Measurements from ENCODE around the gene OTUD6A.

DNA sequence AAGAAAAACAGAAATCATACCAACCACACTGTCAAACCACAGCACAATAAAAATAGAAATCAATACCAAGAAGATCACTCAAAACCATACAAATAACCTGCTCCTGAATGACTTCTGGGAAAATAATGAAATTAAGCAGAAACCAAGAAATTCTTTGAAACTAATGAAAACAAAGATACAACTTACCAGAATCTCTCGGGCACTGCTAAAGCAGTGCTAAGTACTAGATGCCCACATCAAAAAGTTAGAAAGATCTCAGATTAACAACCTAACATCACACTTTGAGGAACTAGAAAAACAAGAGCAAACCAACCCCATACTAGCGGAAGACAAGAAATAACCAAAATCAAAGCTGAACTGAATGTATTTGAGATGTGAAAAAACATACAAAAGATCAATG lies 45.7 kb upstream of the OTUD6A start:
- TF ChIP-seq POLR2A (IDR thresholded peaks at IDR 0.05; ENCODE audit: low read length) (no peak), GATA1 (IDR thresholded peaks at IDR 0.05; ENCODE audit: low read depth, low read length) (no peak)

All from erythroblast (primary cell).